K562 (cell line): Measurements from ENCODE around the gene ZBED4. TPM values are rescaled to one million over a fixed set of nuclear protein-coding genes. Genes with fewer than 3 reads are reported as not detected.

Experiments
- ATAC-seq: fragments of 200-7000 bp; cut with Tn5 transposase; 3 replicates; pipeline ENCODE4 v1.9.1; 2020; ENCODE audit warnings: moderate library complexity
- BruUV-seq: library from RNA; stranded (reverse); fragments of 400-500 nt; replicated peaks from 2 replicates; lab custom pipeline; 2021; lab: Mats Ljungman, UMichigan
- CTCF ChIA-PET: fragments of 300-600 bp; formaldehyde crosslinking; extraction: SDS; loops from one replicate; lab custom pipeline; 2021; ENCODE audit warnings: low intra/inter-chr PET ratio; lab: Yijun Ruan, JAX
- POLR2A ChIA-PET: fragments of 300-600, 350-650 bp; sonication (Branson Sonifier 250); formaldehyde crosslinking; extraction: SDS; loops from one replicate; lab custom pipeline; 2021; ENCODE audit warnings: antibody characterized with exemption, inconsistent platforms; lab: Yijun Ruan, JAX
- DNase-seq, 4 experiments: peaks; one replicate each; pipeline versions ENCODE4 v3.0.0 to v3.0.0-alpha.2; 2011 to 2018; ENCODE audit warnings: low spot score in 3 of 4, mixed read lengths in 3 of 4; ENCODE audit errors: extremely low read depth in 1 of 4
- FAIRE-seq: peaks from 2 replicates; lab custom pipeline; 2011; peaks lifted over from hg19 to GRCh38; lab: Jason Lieb, UNC
- H2AFZ ChIP-seq: 2 replicates; pipeline ENCODE4 v1.6.0; 2011; ENCODE audit warnings: low read depth, low read length, control low read depth, inconsistent platforms
- H3K27ac ChIP-seq: fragments of 200-600 bp; 3 replicates; pipeline ENCODE4 v1.8.0; 2011; ENCODE audit warnings: low read depth, mild to moderate bottlenecking, control low read depth, inconsistent platforms, low read length, moderate library complexity, mixed read lengths; ENCODE audit errors: extremely low read depth
- H3K27me3 ChIP-seq, 2 experiments: fragments of 300-600 bp in 1 of 2; 2 replicates in 1 of 2; 3 replicates in 1 of 2; pipeline versions ENCODE4 v1.6.0 to v1.8.0; 2011; ENCODE audit warnings: inconsistent platforms in 2 of 2, low read length in 2 of 2, mild to moderate bottlenecking in 1 of 2, mixed read lengths in 1 of 2, moderate library complexity in 1 of 2; ENCODE audit not compliant: control insufficient read depth in 2 of 2, insufficient read depth in 2 of 2
- H3K36me3 ChIP-seq: fragments of 300-600 bp; 3 replicates; pipeline ENCODE4 v1.8.0; 2011; ENCODE audit warnings: mild to moderate bottlenecking, low read length, inconsistent platforms; ENCODE audit not compliant: control insufficient read depth, insufficient read depth
- H3K4me1 ChIP-seq, 2 experiments: fragments of 200-600 bp in 1 of 2; replicated peaks in 1 of 2; 2 replicates in 1 of 2; 3 replicates in 1 of 2; pipeline versions ENCODE4 v1.5.1 to v1.8.0; 2011; ENCODE audit warnings: inconsistent platforms in 2 of 2, low read length in 2 of 2, mild to moderate bottlenecking in 1 of 2, mixed read lengths in 1 of 2, moderate library complexity in 1 of 2; ENCODE audit not compliant: control insufficient read depth in 2 of 2, insufficient read depth in 2 of 2
- H3K4me2 ChIP-seq: 2 replicates; pipeline ENCODE4 v1.6.1; 2011; ENCODE audit warnings: low read length, control low read depth, inconsistent platforms, mixed read lengths; ENCODE audit not compliant: insufficient read depth
- H3K4me3 ChIP-seq: fragments of 200-600 bp; sonication (generic), shearing (Covaris generic); 2 replicates; pipeline ENCODE4 v1.5.1; 2016; ENCODE audit warnings: control low read depth, inconsistent platforms
- H3K79me2 ChIP-seq: fragments of 200-600 bp; 3 replicates; pipeline ENCODE4 v1.8.0; 2011; ENCODE audit warnings: low read length, inconsistent platforms; ENCODE audit not compliant: control insufficient read depth, insufficient read depth
- H3K9ac ChIP-seq, 2 experiments: 2 replicates each; pipeline versions ENCODE4 v1.6.0 to v1.6.1; 2011; ENCODE audit warnings: low read depth in 2 of 2, low read length in 2 of 2, control low read depth in 1 of 2, inconsistent platforms in 1 of 2, mild to moderate bottlenecking in 1 of 2, mixed read lengths in 1 of 2; ENCODE audit not compliant: insufficient read depth in 1 of 2
- H3K9me1 ChIP-seq: one replicate; pipeline ENCODE4 v1.6.0; 2011; ENCODE audit warnings: inconsistent platforms, mild to moderate bottlenecking, low read length, moderate library complexity; ENCODE audit not compliant: control insufficient read depth, insufficient read depth
- H3K9me3 ChIP-seq: replicated peaks from 2 replicates; pipeline ENCODE4 v1.5.1; 2011; ENCODE audit warnings: low read depth, low read length, inconsistent platforms; ENCODE audit not compliant: control insufficient read depth, insufficient read depth
- H4K20me1 ChIP-seq: replicated peaks from 2 replicates; pipeline ENCODE4 v1.6.1; 2011; ENCODE audit warnings: low read length, inconsistent platforms, mixed read lengths; ENCODE audit not compliant: control insufficient read depth, insufficient read depth
- CEBPB ChIP-seq: fragments of 450-650 bp; IDR thresholded peaks from 2 replicates; pipeline ENCODE4 v1.6.1; 2016; ENCODE audit warnings: missing genetic modification characterization, missing compliant biosample characterization
- EHMT2 ChIP-seq: fragments of 450-650 bp; IDR thresholded peaks from 2 replicates; pipeline ENCODE4 v1.6.1; 2018; ENCODE audit warnings: antibody characterized with exemption
- HDAC3 ChIP-seq: fragments of 450-650 bp; IDR thresholded peaks from 2 replicates; pipeline ENCODE4 v1.6.1; 2018; ENCODE audit warnings: borderline replicate concordance, mild to moderate bottlenecking, moderate library complexity; ENCODE audit not compliant: partially characterized antibody
- KDM2B ChIP-seq: fragments of 250-450 bp; sonication (Bioruptor Pico); IDR thresholded peaks from 2 replicates; pipeline ENCODE4 v1.8.0; 2021; ENCODE audit warnings: mild to moderate bottlenecking, moderate library complexity
- PCBP1 ChIP-seq: fragments of 200-400 bp; formaldehyde crosslinking; IDR thresholded peaks from 2 replicates; pipeline ENCODE4 v1.6.1; 2018; ENCODE audit warnings: mild to moderate bottlenecking, low read depth, low read length; ENCODE audit not compliant: poor library complexity, severe bottlenecking
- PYGO2 ChIP-seq: fragments of 450-650 bp; IDR thresholded peaks from 2 replicates; pipeline ENCODE4 v1.6.1; 2016; ENCODE audit warnings: mild to moderate bottlenecking, missing genetic modification characterization, moderate library complexity, missing compliant biosample characterization
- TRIM28 ChIP-seq: fragments of 450-650 bp; IDR thresholded peaks from 2 replicates; pipeline ENCODE4 v1.6.1; 2017
- YY1 ChIP-seq, 3 experiments: IDR thresholded peaks; 2 replicates each; pipeline ENCODE4 v1.6.1; 2011; ENCODE audit warnings: low read length in 2 of 3, mild to moderate bottlenecking in 2 of 3, moderate library complexity in 2 of 3, borderline replicate concordance in 1 of 3, control low read depth in 1 of 3, low read depth in 1 of 3; ENCODE audit not compliant: insufficient read depth in 3 of 3, insufficient replicate concordance in 2 of 3, control insufficient read depth in 1 of 3, insufficient read length in 1 of 3; ENCODE audit errors: extremely low read depth in 1 of 3
- ZNF445 ChIP-seq: fragments of 250-450 bp; sonication (Bioruptor Pico); IDR thresholded peaks from 2 replicates; pipeline ENCODE4 v1.4.0; 2020; ENCODE audit warnings: low read depth, mild to moderate bottlenecking, moderate library complexity
- WGBS: fragments of 100-300 bp; shearing (Covaris generic); methylation state at CpG from one replicate; pipeline ENCODE4 v1.1.6; 2016; ENCODE audit warnings: low coverage, mixed read lengths; ENCODE audit not compliant: insufficient coverage; ENCODE audit errors: missing lambda C conversion rate; 5-methylcytosine and 5-hydroxymethylcytosine counted together
- in situ Hi-C: fragments of 300-500 bp; cut with MboI; formaldehyde crosslinking; loops from 4 replicates; pipeline ENCODE4 v1.15.0; 2018; ENCODE audit warnings: inconsistent platforms, mixed read lengths
- intact Hi-C: fragments of 100-400 bp; cut with micrococcal nuclease; formaldehyde crosslinking; loops from 2 replicates; pipeline ENCODE4 v1.14.2; 2022
- polyA plus RNA-seq, 8 experiments: library from polyadenylated mRNA; depleted of rRNA in 4 of 8; stranded (reverse) in 5 of 8; unstranded in 3 of 8; fragments of >200 nt; fragmentation: Nextera tagmentation in 2 of 8; fragmentation: Illumina TruSeq in 1 of 8; extraction: Ambion mirVana in 2 of 8; extraction: Trizol in 1 of 8; gene quantifications; 2 replicates each; pipeline versions ENCODE4 v1.2.1 to v1.2.3, GENCODE V29; 2011 to 2014; ENCODE audit warnings: inconsistent platforms in 1 of 8, missing spikeins in 1 of 8
- total RNA-seq, 7 experiments: library from RNA; depleted of rRNA in 6 of 7; stranded (reverse); fragments of >200 nt in 6 of 7; fragmentation: Illumina TruSeq in 2 of 7; extraction: Trizol in 2 of 7; gene quantifications; 2 replicates each; pipeline versions ENCODE4 v1.2.1 to v1.2.3, GENCODE V29; 2011 to 2021; ENCODE audit warnings: low replicate concordance in 1 of 7
- TF ChIP-seq, protein P1 (sequence below), 2 experiments: fragments of 450-650 bp; formaldehyde crosslinking in 1 of 2; IDR thresholded peaks; 2 replicates each; pipeline versions ENCODE4 v1.4.0 to v1.6.1; 2014 to 2020; ENCODE audit warnings: mild to moderate bottlenecking in 2 of 2, borderline replicate concordance in 1 of 2, low read depth in 1 of 2
- TF ChIP-seq, protein P2 (sequence below): fragments of 250-450 bp; sonication (Bioruptor Pico); IDR thresholded peaks from 2 replicates; pipeline ENCODE4 v1.8.0; 2021; ENCODE audit warnings: mild to moderate bottlenecking, moderate library complexity

ZBED4 gene
- total and polyA plus RNA-seq, 9 of the 15 experiments (the other 6 are each of a cell fraction or from before 2014, with no cell fraction given) = 1.5 to 16.8 (median 7.4) TPM

GRCh38 chr22:49897015-49897684 is 43.5 kb downstream of the ZBED4 start:
- no peak for FAIRE-seq
- Histone ChIP-seq H3K79me2 (no peaks in the 10 kb centered on the region), H3K4me2 (no peak overlapping the region), H3K9ac (no peak overlapping the region), H3K27ac (no peak overlapping the region), H3K9me3 (0 out of 2 replicates have a peak, but pooled peaks cover 4% of the 10 kb centered on the region), H2AFZ (no peak overlapping the region), H4K20me1 (no peaks in the 10 kb centered on the region), H3K27me3 (no peaks in the 10 kb centered on the region), H3K36me3 (no peaks in the 10 kb centered on the region; the same call in 2 of the 3 replicates), H3K9me1 (no peaks in the 10 kb centered on the region), H3K4me3 (no peak overlapping the region), H3K4me1 (peaks cover 3 to 4% of the 10 kb centered on the region in 2 experiments; a peak in 3 of 5 replicates)
- ChIA-PET POLR2A (no interaction called here), CTCF (no interaction called here)
- no TSS peak for BruUV-seq
- ATAC-seq = no peak
- intact Hi-C loops = no loop called here
- in situ Hi-C loops = no loop called here
- DNase-seq = no peak
- 89% methylated on average over 7 of the region's 8 CpGs for WGBS
- TF ChIP-seq ZNF445 (CRISPR knock-in tag) (no peak), PCBP1 (no peak), EHMT2 (no peak), KDM2B (no peak), TRIM28 (no peak), CEBPB (no peak), HDAC3 (no peak), PYGO2 (no peak), YY1 (IDR thresholded peaks at IDR 0.05; ENCODE audit: borderline replicate concordance in 1 of 3, control insufficient read depth in 1 of 3, extremely low read depth in 1 of 3, insufficient read depth in 3 of 3, insufficient read length in 1 of 3, insufficient replicate concordance in 2 of 3, low read depth in 1 of 3, low read length in 2 of 3) (no peak)
- TF ChIP-seq, protein P1, sequence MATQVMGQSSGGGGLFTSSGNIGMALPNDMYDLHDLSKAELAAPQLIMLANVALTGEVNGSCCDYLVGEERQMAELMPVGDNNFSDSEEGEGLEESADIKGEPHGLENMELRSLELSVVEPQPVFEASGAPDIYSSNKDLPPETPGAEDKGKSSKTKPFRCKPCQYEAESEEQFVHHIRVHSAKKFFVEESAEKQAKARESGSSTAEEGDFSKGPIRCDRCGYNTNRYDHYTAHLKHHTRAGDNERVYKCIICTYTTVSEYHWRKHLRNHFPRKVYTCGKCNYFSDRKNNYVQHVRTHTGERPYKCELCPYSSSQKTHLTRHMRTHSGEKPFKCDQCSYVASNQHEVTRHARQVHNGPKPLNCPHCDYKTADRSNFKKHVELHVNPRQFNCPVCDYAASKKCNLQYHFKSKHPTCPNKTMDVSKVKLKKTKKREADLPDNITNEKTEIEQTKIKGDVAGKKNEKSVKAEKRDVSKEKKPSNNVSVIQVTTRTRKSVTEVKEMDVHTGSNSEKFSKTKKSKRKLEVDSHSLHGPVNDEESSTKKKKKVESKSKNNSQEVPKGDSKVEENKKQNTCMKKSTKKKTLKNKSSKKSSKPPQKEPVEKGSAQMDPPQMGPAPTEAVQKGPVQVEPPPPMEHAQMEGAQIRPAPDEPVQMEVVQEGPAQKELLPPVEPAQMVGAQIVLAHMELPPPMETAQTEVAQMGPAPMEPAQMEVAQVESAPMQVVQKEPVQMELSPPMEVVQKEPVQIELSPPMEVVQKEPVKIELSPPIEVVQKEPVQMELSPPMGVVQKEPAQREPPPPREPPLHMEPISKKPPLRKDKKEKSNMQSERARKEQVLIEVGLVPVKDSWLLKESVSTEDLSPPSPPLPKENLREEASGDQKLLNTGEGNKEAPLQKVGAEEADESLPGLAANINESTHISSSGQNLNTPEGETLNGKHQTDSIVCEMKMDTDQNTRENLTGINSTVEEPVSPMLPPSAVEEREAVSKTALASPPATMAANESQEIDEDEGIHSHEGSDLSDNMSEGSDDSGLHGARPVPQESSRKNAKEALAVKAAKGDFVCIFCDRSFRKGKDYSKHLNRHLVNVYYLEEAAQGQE (IDR thresholded peaks at IDR 0.05; ENCODE audit: borderline replicate concordance) = no peak
- TF ChIP-seq, protein P1 (CRISPR knock-in tag; IDR thresholded peaks at IDR 0.05; ENCODE audit: low read depth) = no peak
- TF ChIP-seq, protein P2, sequence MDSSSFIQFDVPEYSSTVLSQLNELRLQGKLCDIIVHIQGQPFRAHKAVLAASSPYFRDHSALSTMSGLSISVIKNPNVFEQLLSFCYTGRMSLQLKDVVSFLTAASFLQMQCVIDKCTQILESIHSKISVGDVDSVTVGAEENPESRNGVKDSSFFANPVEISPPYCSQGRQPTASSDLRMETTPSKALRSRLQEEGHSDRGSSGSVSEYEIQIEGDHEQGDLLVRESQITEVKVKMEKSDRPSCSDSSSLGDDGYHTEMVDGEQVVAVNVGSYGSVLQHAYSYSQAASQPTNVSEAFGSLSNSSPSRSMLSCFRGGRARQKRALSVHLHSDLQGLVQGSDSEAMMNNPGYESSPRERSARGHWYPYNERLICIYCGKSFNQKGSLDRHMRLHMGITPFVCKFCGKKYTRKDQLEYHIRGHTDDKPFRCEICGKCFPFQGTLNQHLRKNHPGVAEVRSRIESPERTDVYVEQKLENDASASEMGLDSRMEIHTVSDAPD (CRISPR knock-in tag) = no peak
